GM12874 (cell line): ENCODE measurements around the gene SNRNP25.

Source experiments
- TF ChIP-seq, protein P1 (sequence below): IDR thresholded peaks from 2 replicates; pipeline ENCODE4 v1.5.1; 2011; ENCODE audit warnings: low read depth, mild to moderate bottlenecking, control low read depth, low read length, moderate library complexity; ENCODE audit not compliant: insufficient read depth

SNRNP25 gene

DNA sequence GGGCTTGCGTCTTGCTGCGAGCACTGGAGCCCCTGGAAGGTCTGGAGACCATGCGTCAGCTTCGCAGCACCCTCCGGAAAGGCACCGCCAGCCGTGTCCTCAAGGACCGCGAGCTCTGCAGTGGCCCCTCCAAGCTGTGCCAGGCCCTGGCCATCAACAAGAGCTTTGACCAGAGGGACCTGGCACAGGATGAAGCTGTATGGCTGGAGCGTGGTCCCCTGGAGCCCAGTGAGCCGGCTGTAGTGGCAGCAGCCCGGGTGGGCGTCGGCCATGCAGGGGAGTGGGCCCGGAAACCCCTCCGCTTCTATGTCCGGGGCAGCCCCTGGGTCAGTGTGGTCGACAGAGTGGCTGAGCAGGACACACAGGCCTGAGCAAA, 31.8 kb downstream of the SNRNP25 start:
- TF ChIP-seq, protein P1, sequence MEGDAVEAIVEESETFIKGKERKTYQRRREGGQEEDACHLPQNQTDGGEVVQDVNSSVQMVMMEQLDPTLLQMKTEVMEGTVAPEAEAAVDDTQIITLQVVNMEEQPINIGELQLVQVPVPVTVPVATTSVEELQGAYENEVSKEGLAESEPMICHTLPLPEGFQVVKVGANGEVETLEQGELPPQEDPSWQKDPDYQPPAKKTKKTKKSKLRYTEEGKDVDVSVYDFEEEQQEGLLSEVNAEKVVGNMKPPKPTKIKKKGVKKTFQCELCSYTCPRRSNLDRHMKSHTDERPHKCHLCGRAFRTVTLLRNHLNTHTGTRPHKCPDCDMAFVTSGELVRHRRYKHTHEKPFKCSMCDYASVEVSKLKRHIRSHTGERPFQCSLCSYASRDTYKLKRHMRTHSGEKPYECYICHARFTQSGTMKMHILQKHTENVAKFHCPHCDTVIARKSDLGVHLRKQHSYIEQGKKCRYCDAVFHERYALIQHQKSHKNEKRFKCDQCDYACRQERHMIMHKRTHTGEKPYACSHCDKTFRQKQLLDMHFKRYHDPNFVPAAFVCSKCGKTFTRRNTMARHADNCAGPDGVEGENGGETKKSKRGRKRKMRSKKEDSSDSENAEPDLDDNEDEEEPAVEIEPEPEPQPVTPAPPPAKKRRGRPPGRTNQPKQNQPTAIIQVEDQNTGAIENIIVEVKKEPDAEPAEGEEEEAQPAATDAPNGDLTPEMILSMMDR = no peak

DNA sequence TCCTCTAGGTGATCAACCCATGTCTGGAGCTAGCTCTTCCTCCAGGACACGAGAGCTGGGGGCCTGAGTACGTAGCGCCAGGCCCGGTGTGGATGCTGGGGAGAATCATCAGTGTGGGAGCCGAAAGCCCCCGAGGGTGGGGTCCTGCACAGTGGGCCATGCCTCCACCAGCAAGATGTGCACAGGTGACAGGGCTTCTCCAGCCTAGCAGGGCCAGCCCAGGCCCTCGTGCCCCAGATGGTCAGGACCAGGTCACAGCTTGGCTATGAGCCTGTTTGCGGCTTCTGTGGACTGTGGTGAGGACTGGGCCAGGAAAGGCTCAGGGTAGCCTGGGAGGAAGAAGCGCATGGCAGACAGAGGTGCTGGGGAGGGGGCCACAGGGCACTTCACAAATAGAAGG, 32.2 kb downstream of the SNRNP25 start:
- TF ChIP-seq, protein P1 = no peak

DNA sequence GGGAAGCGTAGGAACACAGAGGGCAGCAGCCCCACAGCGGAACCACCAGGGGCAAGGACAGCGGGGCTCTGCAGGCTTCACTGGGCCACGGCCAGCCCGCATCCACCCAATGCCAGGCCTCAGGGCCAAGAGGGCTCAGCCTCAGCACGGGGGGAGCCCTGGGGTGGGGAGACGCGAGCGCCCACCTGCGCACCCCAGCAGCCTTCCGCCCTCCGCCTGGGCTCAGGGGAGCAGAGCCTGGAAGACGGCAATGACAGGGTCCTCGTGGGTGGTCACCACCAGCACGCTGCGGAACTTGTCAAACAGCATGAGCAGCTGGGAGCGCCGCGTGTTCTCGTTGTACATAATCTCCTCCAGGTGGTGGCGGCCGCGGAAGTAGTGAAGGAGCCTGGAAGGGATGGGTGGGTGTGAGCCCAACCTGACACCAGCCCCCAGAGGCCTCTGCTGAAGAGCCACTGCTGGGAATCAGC, 32.9 kb downstream of the SNRNP25 start:
- TF ChIP-seq, protein P1 = no peak

DNA sequence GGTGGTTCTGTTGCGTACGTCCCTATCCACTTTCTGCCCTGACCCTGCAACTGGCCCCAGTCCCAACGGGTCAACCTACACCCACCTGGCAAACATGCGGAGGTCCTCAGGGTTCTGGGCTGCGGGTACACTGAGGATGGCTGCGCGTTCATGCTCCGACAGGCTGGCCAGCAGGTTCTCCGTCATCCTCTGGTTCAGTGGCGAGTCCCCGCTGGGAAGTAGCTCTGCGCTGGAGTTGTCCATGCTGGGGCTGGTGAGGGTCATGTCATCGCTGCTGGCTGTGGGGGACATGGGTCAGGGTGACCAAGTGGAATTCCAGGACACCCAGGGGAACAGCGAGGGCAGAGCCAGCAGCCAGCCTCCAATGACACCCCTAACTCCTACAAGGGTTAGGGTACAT, 35.0 kb downstream of the SNRNP25 start:
- TF ChIP-seq, protein P1 = no peak

DNA sequence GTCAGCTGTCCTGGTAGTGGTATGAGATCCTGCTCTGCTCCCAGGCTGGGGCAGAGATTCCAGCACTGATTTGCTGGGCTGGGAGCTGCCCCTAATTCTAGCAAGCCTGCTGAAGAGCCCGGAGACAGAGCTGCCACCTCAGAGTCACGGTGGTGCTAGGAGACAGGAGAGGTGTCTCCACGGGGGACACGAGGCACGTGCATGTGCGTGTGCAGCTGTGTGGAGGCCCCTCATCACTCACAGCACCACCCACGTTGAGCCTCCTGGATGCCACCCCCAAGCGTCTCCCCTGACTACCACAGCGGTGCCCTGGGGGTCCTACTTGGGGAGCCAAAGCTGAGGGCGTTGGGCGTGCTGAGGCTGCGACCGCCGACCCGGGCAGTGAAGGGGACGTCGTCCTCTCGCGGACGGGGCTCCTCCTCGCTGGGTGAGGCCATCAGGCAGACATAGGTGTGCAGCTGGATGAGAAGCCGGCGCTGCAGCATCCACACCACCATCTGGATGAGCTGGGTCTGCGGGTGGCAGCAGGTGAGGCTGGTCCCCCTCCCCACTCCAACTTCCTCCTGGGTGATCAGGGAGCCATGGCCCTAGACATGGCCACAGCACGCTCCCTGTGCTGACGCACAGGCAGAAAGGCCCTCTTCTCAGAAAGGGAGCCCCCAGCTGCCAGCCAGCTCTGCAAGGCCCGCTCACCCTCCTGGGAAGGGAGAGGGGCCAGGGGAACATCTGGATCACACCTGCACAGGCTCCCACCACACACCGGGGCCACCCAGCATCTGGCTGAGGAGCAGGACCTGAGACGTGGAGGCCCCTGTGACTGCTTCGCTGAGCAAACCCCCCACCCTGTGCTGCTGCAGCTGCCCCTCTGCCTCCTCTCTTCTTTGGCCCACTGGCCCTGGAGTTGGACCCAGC, 36.0 kb downstream of the SNRNP25 start:
- TF ChIP-seq, protein P1 = no peak

DNA sequence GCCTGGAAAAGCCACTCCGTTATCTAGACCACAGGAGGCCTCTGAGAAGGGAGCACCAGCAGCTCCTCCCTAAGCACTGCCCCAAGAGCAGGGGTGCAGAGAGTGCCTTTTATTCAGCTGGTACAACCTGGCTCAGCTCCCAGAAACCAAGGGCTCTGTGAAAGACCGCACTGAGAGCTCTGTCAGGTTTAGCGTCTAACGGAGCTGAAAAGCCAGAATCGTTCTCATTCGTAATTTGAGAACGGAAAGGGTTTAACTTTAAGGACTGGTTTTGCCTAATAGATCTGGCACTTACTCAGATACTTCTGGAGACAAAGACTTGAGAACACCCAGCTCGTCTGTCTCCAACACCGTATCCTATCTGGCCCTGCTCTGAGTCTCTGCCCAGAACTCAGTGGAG, 37.9 kb downstream of the SNRNP25 start:
- TF ChIP-seq, protein P1 = no peak

DNA sequence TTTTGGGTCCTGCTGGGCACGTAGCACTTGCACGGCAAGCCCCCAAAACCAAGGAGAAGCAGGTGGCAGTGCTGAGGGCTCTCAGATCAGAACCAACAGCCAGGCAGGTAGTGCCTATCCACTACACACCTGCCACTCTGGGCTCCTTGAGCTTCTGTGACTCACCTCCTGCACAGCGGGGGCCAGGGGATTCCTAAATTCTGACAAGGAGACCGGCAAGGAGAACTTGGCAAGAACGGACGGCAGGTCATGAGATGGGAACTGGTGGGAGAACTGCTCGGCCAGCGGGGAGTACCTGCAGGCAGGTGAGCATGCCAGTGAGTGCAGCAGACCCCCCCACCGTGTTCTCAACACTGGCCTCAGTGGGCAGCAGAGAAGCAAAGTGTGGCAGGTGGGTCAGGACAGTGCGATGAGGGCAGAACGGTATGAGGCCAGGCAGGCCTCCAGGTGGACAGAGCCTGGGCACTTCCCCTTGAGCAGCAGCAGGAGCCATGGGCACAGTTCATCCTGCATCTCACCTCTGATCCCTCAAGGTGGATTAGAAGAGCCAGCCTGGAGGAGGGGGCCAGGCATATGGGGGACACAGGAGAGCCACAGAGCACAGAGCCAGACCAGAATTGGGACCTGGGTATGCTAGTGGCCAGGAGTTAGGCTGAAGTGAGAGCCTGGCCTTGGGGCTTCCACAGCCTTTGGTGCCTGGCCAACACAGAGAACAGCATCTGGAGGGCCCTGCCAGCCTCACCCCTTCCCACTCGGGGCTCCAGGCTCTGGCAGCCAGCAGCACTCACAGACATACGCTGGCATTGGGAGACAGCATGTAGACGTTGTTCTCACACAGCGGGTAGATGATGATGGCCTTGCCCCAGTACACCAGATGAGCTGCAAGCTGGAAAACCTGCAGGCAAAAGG, 39.1 kb downstream of the SNRNP25 start:
- TF ChIP-seq, protein P1 = no peak
